Right lobe of liver (tissue), 6 donors: ENCODE measurements around the gene B3GLCT. TPM values are rescaled to one million over a fixed set of nuclear protein-coding genes. Genes with fewer than 3 reads are reported as not detected.

ENCODE experiments used
- ATAC-seq, 4 donors: fragments of 200-7000 bp; cut with Tn5 transposase; one replicate each; pipeline ENCODE4 v1.9.1; 2020; ENCODE audit warnings: mild to moderate bottlenecking in 4 of 4, moderate library complexity in 4 of 4
- DNase-seq, 3 donors: peaks; one replicate each; pipeline ENCODE4 v3.0.0-alpha.2; 2020
- H3K27ac ChIP-seq, 3 donors: fragments of 200-600 bp; one replicate each; pipeline ENCODE4 v1.8.0; 2022
- H3K27me3 ChIP-seq, 2 donors: fragments of 200-600 bp; one replicate each; pipeline ENCODE4 v1.8.0; 2022
- H3K36me3 ChIP-seq, 4 donors: fragments of 200-600 bp; sonication (generic) in 1 of 4; one replicate each; pipeline versions ENCODE4 v1.5.1 to v1.8.0; 2017 to 2022; ENCODE audit warnings: control low read depth in 1 of 4
- H3K4me1 ChIP-seq, 4 donors: fragments of 200-600 bp; sonication (generic) in 1 of 4; one replicate each; pipeline versions ENCODE4 v1.5.1 to v1.8.0; 2017 to 2022; ENCODE audit warnings: control low read depth in 1 of 4
- H3K4me3 ChIP-seq, 3 donors: fragments of 200-600 bp; one replicate each; pipeline ENCODE4 v1.8.0; 2022
- H3K9me3 ChIP-seq, 4 donors: fragments of 200-600 bp; sonication (generic) in 1 of 4; one replicate each; pipeline versions ENCODE4 v1.5.1 to v1.8.0; 2017 to 2022; ENCODE audit warnings: control low read depth in 1 of 4
- CTCF ChIP-seq, 4 donors: fragments of 200-600 bp in 3 of 4; fragments of 450-650 bp in 1 of 4; IDR thresholded peaks; one replicate each; pipeline versions ENCODE4 v1.5.1 to v1.8.0; 2016 to 2022; ENCODE audit warnings: antibody characterized with exemption in 4 of 4, mild to moderate bottlenecking in 2 of 4
- POLR2A ChIP-seq: fragments of 450-650 bp; IDR thresholded peaks from one replicate; pipeline ENCODE4 v1.6.1; 2017; ENCODE audit warnings: antibody characterized with exemption, mild to moderate bottlenecking
- WGBS: methylation state at CpG from one replicate; pipeline ENCODE4 v1.1.6; 2018; ENCODE audit warnings: low coverage, low lambda C conversion rate; ENCODE audit not compliant: insufficient coverage; ENCODE audit errors: missing lambda C conversion rate; 5-methylcytosine and 5-hydroxymethylcytosine counted together
- intact Hi-C, 2 donors: fragments of 100-400 bp; cut with DNase I; formaldehyde crosslinking; loops; one replicate each; pipeline versions ENCODE4 v1.11.2 to v1.14.1; 2022
- total RNA-seq, 6 experiments: library from RNA; depleted of rRNA in 2 of 6; stranded (reverse); fragments of >200 nt in 2 of 6; fragmentation: NEBNext Ultra II Directional in 3 of 6; extraction: Animal tissue kit (Norgen Biotek cat#: 25700) in 3 of 6; gene quantifications; one replicate each; pipeline versions ENCODE4 v1.1.0 to v1.2.4, GENCODE V29; 2016 to 2023
- donor health status: DM: no; HTN: yes; CAD: no.
- donor health status: DM: no; HTN: no; CAD: no.
- donor health status: DM: no; HTN: no; CAD: no.
- donor health status: DM: no; HTN: yes; CAD: no.
- donor health status: DM: no; HTN: yes; CAD: no.

The B3GLCT gene
- total RNA-seq, 6 experiments from 2014 or later, result 2.7 to 3.6 (median 3.0) TPM

GRCh38 chr13:31166591-31166990 is 33.2 kb upstream of the B3GLCT start:
- ATAC-seq (no peak), DNase-seq (no peak)
- WGBS, result 85% methylated on average over 3 of the region's 3 CpGs
- Histone ChIP-seq H3K27me3 (no peaks in the 10 kb centered on the region), H3K9me3 (no peaks in the 10 kb centered on the region), H3K4me1 (peaks cover 0 to 5% (median 0%) of the 10 kb centered on the region in 4 donors), H3K27ac (no peak overlapping the region), H3K36me3 (no peaks in the 10 kb centered on the region), H3K4me3 (no peak overlapping the region)
- TF ChIP-seq CTCF (IDR thresholded peaks at IDR 0.05) (no peak), POLR2A (no peak)
- intact Hi-C loops, result no loop called here

- no peak for ATAC-seq
Observed at GRCh38 chr13:31167490-31167889, 32.3 kb upstream of the B3GLCT start.

GRCh38 chr13:31168166-31168565 is 31.6 kb upstream of the B3GLCT start:
- Histone ChIP-seq H3K4me1 (peaks cover 0 to 1% (median 0%) of the 10 kb centered on the region in 4 donors), H3K27me3 (no peaks in the 10 kb centered on the region), H3K27ac (no peak overlapping the region), H3K4me3 (no peak overlapping the region), H3K9me3 (no peaks in the 10 kb centered on the region), H3K36me3 (no peaks in the 10 kb centered on the region)
- ATAC-seq (no peak), DNase-seq (no peak)
- WGBS, result 43% methylated on average over 2 of the region's 2 CpGs
- intact Hi-C loops, result no loop called here
- no peak for TF ChIP-seq POLR2A
- no peak for TF ChIP-seq CTCF (IDR thresholded peaks at IDR 0.05)

More at GRCh38 chr13:31167490-31167889, 32.3 kb upstream of the B3GLCT start:
- Histone ChIP-seq H3K27ac (no peak overlapping the region), H3K9me3 (no peaks in the 10 kb centered on the region), H3K27me3 (no peaks in the 10 kb centered on the region), H3K36me3 (no peaks in the 10 kb centered on the region), H3K4me1 (peaks cover 0 to 5% (median 0%) of the 10 kb centered on the region in 4 donors), H3K4me3 (no peak overlapping the region)
- intact Hi-C loops, result no loop called here
- no peak for DNase-seq
- TF ChIP-seq POLR2A (no peak), CTCF (IDR thresholded peaks at IDR 0.05) (no peak)

- H3K9me3 ChIP-seq, result no peaks in the 10 kb centered on the region
- H3K4me1 ChIP-seq, result no peaks in the 10 kb centered on the region
- TF ChIP-seq CTCF (IDR thresholded peaks at IDR 0.05) (no peak), POLR2A (no peak)
- 87% methylated on average over 10 of the region's 11 CpGs for WGBS
- H3K27ac ChIP-seq, result no peak overlapping the region
- H3K36me3 ChIP-seq, result no peaks in the 10 kb centered on the region
- no peak overlapping the region for H3K4me3 ChIP-seq
- intact Hi-C loops, result no loop called here
- ATAC-seq, result no peak
- DNase-seq, result no peak
- no peaks in the 10 kb centered on the region for H3K27me3 ChIP-seq
Observed at GRCh38 chr13:31168736-31169135, 31.0 kb upstream of the B3GLCT start.

- Histone ChIP-seq H3K4me3 (no peak overlapping the region), H3K27ac (no peak overlapping the region), H3K27me3 (no peaks in the 10 kb centered on the region), H3K36me3 (no peaks in the 10 kb centered on the region), H3K4me1 (no peaks in the 10 kb centered on the region), H3K9me3 (no peaks in the 10 kb centered on the region)
- no peak for ATAC-seq
- 67% methylated on average over 3 of the region's 3 CpGs for WGBS
- DNase-seq, result no peak
- TF ChIP-seq POLR2A, result no peak
- TF ChIP-seq CTCF (IDR thresholded peaks at IDR 0.05), result no peak
- intact Hi-C loops, result no loop called here
Observed at GRCh38 chr13:31172001-31172400, 27.8 kb upstream of the B3GLCT start.
